ENCODE results near the gene NTM. TPM values are rescaled to one million over a fixed set of nuclear protein-coding genes. Genes with fewer than 3 reads are reported as not detected.
A peak's percentile ranks its signal among the peaks of the same experiment; 100 is the strongest.

Gene NTM
- total and polyA plus RNA-seq, 2 donors (not counting 1 experiment from before 2014, with no cell fraction given) = 12.3 to 28.6 TPM

DNA sequence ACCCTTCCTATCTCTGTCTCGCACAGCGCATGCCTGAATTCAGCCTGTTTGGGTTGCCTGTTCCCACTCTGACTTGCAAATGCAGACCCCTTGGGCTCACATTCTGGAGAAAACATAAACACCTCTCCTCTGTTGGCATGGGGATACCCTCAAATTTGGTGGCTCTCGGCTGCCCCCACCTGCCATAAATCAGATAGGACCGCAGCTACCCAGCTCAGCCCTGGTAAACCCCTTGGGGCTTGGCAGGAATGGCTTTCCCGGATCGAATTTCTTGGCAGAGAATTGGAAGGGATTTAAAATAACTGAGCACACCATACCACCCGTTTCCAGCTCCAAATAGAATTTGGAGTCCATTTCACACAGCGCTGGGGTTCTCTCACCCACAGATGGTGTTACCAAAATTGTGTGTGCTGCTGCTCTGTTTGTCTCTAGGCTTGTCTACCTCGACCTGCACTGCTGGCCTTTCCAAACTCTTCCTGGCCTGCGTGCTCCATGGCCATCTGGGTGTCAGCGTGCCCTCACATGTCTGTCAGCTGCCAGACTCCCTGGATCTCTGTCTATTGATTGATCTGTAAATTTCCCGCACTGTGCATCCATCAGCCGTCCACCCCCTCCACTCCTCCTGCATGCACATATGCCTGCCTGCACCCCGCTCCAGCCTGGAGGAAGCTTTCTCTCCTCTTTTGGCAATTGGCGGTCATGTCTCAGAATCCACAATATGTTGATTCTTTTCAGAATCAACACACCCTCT, 134.0 kb downstream of the NTM start:
- H3K36me3 ChIP-seq (ENCODE audit: control insufficient read depth, insufficient read depth, low read length) = no peaks in the 10 kb centered on the region
- no peaks in the 10 kb centered on the region for H3K9me3 ChIP-seq (ENCODE audit: control insufficient read depth, insufficient read depth, low read depth, low read length)
- H3K4me2 ChIP-seq (ENCODE audit: extremely low read depth, insufficient read depth, low read length) = no peak overlapping the region
- no peaks in the 10 kb centered on the region for H4K20me1 ChIP-seq (ENCODE audit: control insufficient read depth, extremely low read depth, insufficient read depth, low read length)
- H3K4me1 ChIP-seq (ENCODE audit: control insufficient read depth, extremely low read depth, insufficient read depth, low read length) = no peaks in the 10 kb centered on the region
- no peak overlapping the region for H3K4me3 ChIP-seq (replicated peaks in 1 of 4; ENCODE audit: control extremely low read depth in 1 of 4, insufficient read depth in 1 of 4, low read depth in 3 of 4, low read length in 4 of 4)
- H3K9ac ChIP-seq (ENCODE audit: insufficient read depth, low read length) = no peak overlapping the region
- no peaks in the 10 kb centered on the region for H3K79me2 ChIP-seq (ENCODE audit: control insufficient read depth, insufficient read depth, low read length)
- DNase-seq (ENCODE audit: low read depth in 2 of 2) = peak in 1 of 2 donors; percentile 17
- no peak for TF ChIP-seq EZH2 (IDR thresholded peaks at IDR 0.05; ENCODE audit: low read length, missing control alignments)
- TF ChIP-seq, protein P1, sequence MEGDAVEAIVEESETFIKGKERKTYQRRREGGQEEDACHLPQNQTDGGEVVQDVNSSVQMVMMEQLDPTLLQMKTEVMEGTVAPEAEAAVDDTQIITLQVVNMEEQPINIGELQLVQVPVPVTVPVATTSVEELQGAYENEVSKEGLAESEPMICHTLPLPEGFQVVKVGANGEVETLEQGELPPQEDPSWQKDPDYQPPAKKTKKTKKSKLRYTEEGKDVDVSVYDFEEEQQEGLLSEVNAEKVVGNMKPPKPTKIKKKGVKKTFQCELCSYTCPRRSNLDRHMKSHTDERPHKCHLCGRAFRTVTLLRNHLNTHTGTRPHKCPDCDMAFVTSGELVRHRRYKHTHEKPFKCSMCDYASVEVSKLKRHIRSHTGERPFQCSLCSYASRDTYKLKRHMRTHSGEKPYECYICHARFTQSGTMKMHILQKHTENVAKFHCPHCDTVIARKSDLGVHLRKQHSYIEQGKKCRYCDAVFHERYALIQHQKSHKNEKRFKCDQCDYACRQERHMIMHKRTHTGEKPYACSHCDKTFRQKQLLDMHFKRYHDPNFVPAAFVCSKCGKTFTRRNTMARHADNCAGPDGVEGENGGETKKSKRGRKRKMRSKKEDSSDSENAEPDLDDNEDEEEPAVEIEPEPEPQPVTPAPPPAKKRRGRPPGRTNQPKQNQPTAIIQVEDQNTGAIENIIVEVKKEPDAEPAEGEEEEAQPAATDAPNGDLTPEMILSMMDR (conservative IDR thresholded peaks at IDR 0.05 in 1 of 2, IDR thresholded peaks at IDR 0.05 in 1 of 2; ENCODE audit: low read depth in 1 of 2, low read length in 2 of 2) = no peak
- H2AFZ ChIP-seq (ENCODE audit: low read length) = no peak overlapping the region
- no peaks in the 10 kb centered on the region for H3K27me3 ChIP-seq (ENCODE audit: control insufficient read depth, insufficient read depth, low read length)
- no peak overlapping the region for H3K27ac ChIP-seq (ENCODE audit: insufficient read depth, low read length)

- Histone ChIP-seq H4K20me1 (ENCODE audit: control insufficient read depth, extremely low read depth, insufficient read depth, low read length) (no peaks in the 10 kb centered on the region), H3K36me3 (ENCODE audit: control insufficient read depth, insufficient read depth, low read length) (no peaks in the 10 kb centered on the region), H3K4me2 (ENCODE audit: extremely low read depth, insufficient read depth, low read length) (no peak overlapping the region), H3K79me2 (ENCODE audit: control insufficient read depth, insufficient read depth, low read length) (no peaks in the 10 kb centered on the region), H3K4me1 (ENCODE audit: control insufficient read depth, extremely low read depth, insufficient read depth, low read length) (no peaks in the 10 kb centered on the region), H3K27me3 (ENCODE audit: control insufficient read depth, insufficient read depth, low read length) (no peaks in the 10 kb centered on the region), H3K4me3 (replicated peaks in 1 of 4; ENCODE audit: control extremely low read depth in 1 of 4, insufficient read depth in 1 of 4, low read depth in 3 of 4, low read length in 4 of 4) (no peak overlapping the region), H3K9ac (ENCODE audit: insufficient read depth, low read length) (no peak overlapping the region), H2AFZ (ENCODE audit: low read length) (no peak overlapping the region), H3K9me3 (ENCODE audit: control insufficient read depth, insufficient read depth, low read depth, low read length) (no peaks in the 10 kb centered on the region), H3K27ac (ENCODE audit: insufficient read depth, low read length) (no peak overlapping the region)
- no peak for DNase-seq (ENCODE audit: low read depth in 2 of 2)
- no peak for TF ChIP-seq EZH2 (IDR thresholded peaks at IDR 0.05; ENCODE audit: low read length, missing control alignments)
- TF ChIP-seq, protein P1 (conservative IDR thresholded peaks at IDR 0.05 in 1 of 2, IDR thresholded peaks at IDR 0.05 in 1 of 2; ENCODE audit: low read depth in 1 of 2, low read length in 2 of 2) = no peak
Observed at GRCh38 chr11:131506348-131506747, 135.9 kb downstream of the NTM start.

GRCh38 chr11:131510662-131511061, 140.2 kb downstream of the NTM start:
- Histone ChIP-seq H3K4me1 (ENCODE audit: control insufficient read depth, extremely low read depth, insufficient read depth, low read length) (no peaks in the 10 kb centered on the region), H3K4me3 (replicated peaks in 1 of 4; ENCODE audit: control extremely low read depth in 1 of 4, insufficient read depth in 1 of 4, low read depth in 3 of 4, low read length in 4 of 4) (no peak overlapping the region), H3K9ac (ENCODE audit: insufficient read depth, low read length) (no peak overlapping the region), H3K4me2 (ENCODE audit: extremely low read depth, insufficient read depth, low read length) (no peak overlapping the region), H3K27me3 (ENCODE audit: control insufficient read depth, insufficient read depth, low read length) (no peaks in the 10 kb centered on the region), H3K27ac (ENCODE audit: insufficient read depth, low read length) (no peak overlapping the region), H3K36me3 (ENCODE audit: control insufficient read depth, insufficient read depth, low read length) (no peaks in the 10 kb centered on the region), H4K20me1 (ENCODE audit: control insufficient read depth, extremely low read depth, insufficient read depth, low read length) (no peaks in the 10 kb centered on the region), H3K79me2 (ENCODE audit: control insufficient read depth, insufficient read depth, low read length) (no peaks in the 10 kb centered on the region), H3K9me3 (ENCODE audit: control insufficient read depth, insufficient read depth, low read depth, low read length) (no peaks in the 10 kb centered on the region), H2AFZ (ENCODE audit: low read length) (no peak overlapping the region)
- DNase-seq (ENCODE audit: low read depth in 2 of 2) = no peak
- TF ChIP-seq, protein P1 (conservative IDR thresholded peaks at IDR 0.05 in 1 of 2, IDR thresholded peaks at IDR 0.05 in 1 of 2; ENCODE audit: low read depth in 1 of 2, low read length in 2 of 2) = no peak
- TF ChIP-seq EZH2 (IDR thresholded peaks at IDR 0.05; ENCODE audit: low read length, missing control alignments) = no peak
